RKO (cell line): ENCODE results near the gene GIGYF2.

Experiments
- DNase-seq: peaks from one replicate; pipeline ENCODE4 v3.0.0-alpha.2; 2016; ENCODE audit warnings: low spot score

Gene GIGYF2

GRCh38 chr2:232878855-232879617 lies 181.9 kb downstream of the GIGYF2 start:
- no peak for DNase-seq

- no peak for DNase-seq
Observed at GRCh38 chr2:232879618-232880494, 182.7 kb downstream of the GIGYF2 start.

GRCh38 chr2:232880764-232881351 lies 183.7 kb downstream of the GIGYF2 start:
- DNase-seq = no peak

GRCh38 chr2:232882085-232882484 lies 185.0 kb downstream of the GIGYF2 start:
- DNase-seq = no peak

GRCh38 chr2:232882505-232883115 lies 185.5 kb downstream of the GIGYF2 start:
- DNase-seq = no peak

GRCh38 chr2:232883116-232883721 lies 186.1 kb downstream of the GIGYF2 start:
- no peak for DNase-seq

- DNase-seq = no peak
Observed at GRCh38 chr2:232884001-232884421, 186.9 kb downstream of the GIGYF2 start.

- DNase-seq = no peak
Observed at GRCh38 chr2:232884549-232885263, 187.6 kb downstream of the GIGYF2 start.

- DNase-seq = no peak
Observed at GRCh38 chr2:232885264-232885961, 188.3 kb downstream of the GIGYF2 start.

- DNase-seq = no peak
Observed at GRCh38 chr2:232886176-232886575, 189.0 kb downstream of the GIGYF2 start.

GRCh38 chr2:232886632-232887031 lies 189.5 kb downstream of the GIGYF2 start:
- no peak for DNase-seq

GRCh38 chr2:232887171-232887850 lies 190.2 kb downstream of the GIGYF2 start:
- no peak for DNase-seq

- no peak for DNase-seq
Observed at GRCh38 chr2:232888099-232888836, 191.1 kb downstream of the GIGYF2 start.

- no peak for DNase-seq
Observed at GRCh38 chr2:232888839-232889529, 191.9 kb downstream of the GIGYF2 start.

- no peak for DNase-seq
Observed at GRCh38 chr2:232889876-232890401, 192.8 kb downstream of the GIGYF2 start.

GRCh38 chr2:232890536-232890895 lies 193.4 kb downstream of the GIGYF2 start:
- DNase-seq = no peak

GRCh38 chr2:232890896-232891601 lies 193.9 kb downstream of the GIGYF2 start:
- no peak for DNase-seq

- no peak for DNase-seq
Observed at GRCh38 chr2:232891621-232892071, 194.5 kb downstream of the GIGYF2 start.
